H1 (cell line): ENCODE data around the gene AVP. TPM values are rescaled to one million over a fixed set of nuclear protein-coding genes. Genes with fewer than 3 reads are reported as not detected.
"Not testable (repeated sequence)": the region's sequence is repeated elsewhere in the genome, so short reads cannot be mapped to it uniquely, and the experiment has no call there.

Experiments
- CTCF ChIA-PET: fragments of 300-600 bp; sonication (Branson Sonifier 250); formaldehyde crosslinking; loops from one replicate; lab custom pipeline; 2021; ENCODE audit not compliant: partially characterized antibody; lab: Charles Lee
- POLR2A ChIA-PET: fragments of 300-600 bp; sonication (Branson Sonifier 250); formaldehyde crosslinking; loops from one replicate; lab custom pipeline; 2021; ENCODE audit warnings: inconsistent platforms; ENCODE audit not compliant: partially characterized antibody; lab: Charles Lee
- DNase-seq, 2 experiments: peaks; one replicate each; pipeline versions ENCODE4 v3.0.0 to v3.0.0-alpha.2; 2010 to 2022; ENCODE audit warnings: low spot score in 2 of 2, low read depth in 1 of 2, mixed read lengths in 1 of 2
- FAIRE-seq: peaks from 2 replicates; lab custom pipeline; 2011; peaks lifted over from hg19 to GRCh38; lab: Jason Lieb, UNC
- H2AFZ ChIP-seq: 2 replicates; pipeline ENCODE4 v1.8.1; 2012; ENCODE audit warnings: low read length, inconsistent platforms
- H2AK5ac ChIP-seq: 2 replicates; pipeline ENCODE4 v1.6.1; 2013; ENCODE audit warnings: low read depth, low read length
- H2BK120ac ChIP-seq: replicated peaks from 2 replicates; pipeline ENCODE3; 2013; ENCODE audit warnings: low read depth, low read length, inconsistent platforms
- H2BK12ac ChIP-seq: 2 replicates; pipeline ENCODE4 v1.6.1; 2013; ENCODE audit warnings: low read depth, low read length
- H2BK15ac ChIP-seq: 2 replicates; pipeline ENCODE4 v1.6.1; 2013; ENCODE audit warnings: low read length
- H2BK20ac ChIP-seq: 2 replicates; pipeline ENCODE4 v1.6.1; 2013; ENCODE audit warnings: low read length
- H2BK5ac ChIP-seq: 2 replicates; pipeline ENCODE4 v1.6.1; 2013; ENCODE audit warnings: low read depth, low read length
- H3K14ac ChIP-seq: 2 replicates; pipeline ENCODE4 v1.6.1; 2013; ENCODE audit warnings: inconsistent platforms; ENCODE audit not compliant: insufficient read length
- H3K18ac ChIP-seq: 2 replicates; pipeline ENCODE4 v1.6.1; 2013; ENCODE audit warnings: low read length; ENCODE audit errors: extremely low read depth
- H3K23ac ChIP-seq: 2 replicates; pipeline ENCODE4 v1.6.1; 2013; ENCODE audit warnings: inconsistent platforms; ENCODE audit not compliant: insufficient read length
- H3K23me2 ChIP-seq: 2 replicates; pipeline ENCODE4 v1.6.1; 2013; ENCODE audit warnings: low read depth, low read length
- H3K27ac ChIP-seq: 2 replicates; pipeline ENCODE4 v1.6.1; 2011; ENCODE audit warnings: low read depth, low read length, inconsistent platforms
- H3K27me3 ChIP-seq, 4 experiments: replicated peaks in 1 of 4; 1 replicate in 1 of 4; 2 replicates in 3 of 4; pipeline versions ENCODE4 v1.6.1 to v1.8.1; 2011 to 2013; ENCODE audit warnings: low read length in 3 of 4, mild to moderate bottlenecking in 3 of 4, inconsistent platforms in 2 of 4, mixed read lengths in 2 of 4, moderate library complexity in 1 of 4; ENCODE audit not compliant: control insufficient read depth in 3 of 4, insufficient read depth in 3 of 4; ENCODE audit errors: extremely low read depth in 1 of 4
- H3K36me3 ChIP-seq, 4 experiments: 2 replicates each; pipeline versions ENCODE4 v1.6.1 to v1.8.1; 2011 to 2013; ENCODE audit warnings: mild to moderate bottlenecking in 4 of 4, low read length in 3 of 4, moderate library complexity in 2 of 4, control low read depth in 1 of 4, inconsistent platforms in 1 of 4; ENCODE audit not compliant: insufficient read depth in 4 of 4, control insufficient read depth in 2 of 4
- H3K4ac ChIP-seq: replicated peaks from 2 replicates; pipeline ENCODE3; 2013; ENCODE audit warnings: low read length, low read depth, mixed read lengths, inconsistent platforms; ENCODE audit not compliant: insufficient read length
- H3K4me1 ChIP-seq, 4 experiments: replicated peaks in 1 of 4; 1 replicate in 1 of 4; 2 replicates in 3 of 4; pipeline versions ENCODE4 v1.6.1 to v1.8.1; 2011 to 2013; ENCODE audit warnings: low read length in 3 of 4, inconsistent platforms in 2 of 4, mixed read lengths in 1 of 4; ENCODE audit not compliant: insufficient read depth in 4 of 4, control insufficient read depth in 3 of 4
- H3K4me2 ChIP-seq, 2 experiments: 2 replicates each; pipeline versions ENCODE4 v1.6.1 to v1.8.1; 2011 to 2013; ENCODE audit warnings: low read depth in 2 of 2, low read length in 2 of 2, control low read depth in 1 of 2, inconsistent platforms in 1 of 2, mild to moderate bottlenecking in 1 of 2; ENCODE audit not compliant: insufficient read depth in 1 of 2
- H3K4me3 ChIP-seq, 4 experiments: fragments of 200-600, 300-600 bp in 1 of 4; sonication (generic), shearing (Covaris generic), sonication (Bioruptor Twin) in 1 of 4; 2 replicates each; pipeline versions ENCODE4 v1.5.1 to v1.8.1; 2011 to 2016; ENCODE audit warnings: low read length in 4 of 4, low read depth in 3 of 4, control low read depth in 2 of 4, inconsistent platforms in 2 of 4, mild to moderate bottlenecking in 2 of 4, mixed read lengths in 1 of 4, moderate library complexity in 1 of 4; ENCODE audit not compliant: insufficient read depth in 2 of 4; ENCODE audit errors: extremely low read depth in 1 of 4
- H3K56ac ChIP-seq: replicated peaks from 2 replicates; pipeline ENCODE3; 2013; ENCODE audit warnings: low read depth, mild to moderate bottlenecking, mixed read lengths, low read length, inconsistent platforms; ENCODE audit not compliant: insufficient read length
- H3K79me1 ChIP-seq: 2 replicates; pipeline ENCODE4 v1.6.1; 2013; ENCODE audit warnings: low read depth, low read length, control low read depth
- H3K79me2 ChIP-seq, 2 experiments: 2 replicates each; pipeline versions ENCODE4 v1.6.1 to v1.8.1; 2012 to 2013; ENCODE audit warnings: low read length in 2 of 2, mild to moderate bottlenecking in 2 of 2, inconsistent platforms in 1 of 2; ENCODE audit not compliant: insufficient read depth in 2 of 2, control insufficient read depth in 1 of 2
- H3K9ac ChIP-seq, 4 experiments: replicated peaks in 1 of 4; 1 replicate in 1 of 4; 2 replicates in 3 of 4; pipeline versions ENCODE4 v1.6.1 to v1.8.1; 2011 to 2013; ENCODE audit warnings: low read depth in 3 of 4, low read length in 3 of 4, control low read depth in 2 of 4, mild to moderate bottlenecking in 2 of 4, moderate library complexity in 2 of 4, inconsistent platforms in 1 of 4; ENCODE audit errors: extremely low read depth in 1 of 4
- H3K9me3 ChIP-seq, 2 experiments: 2 replicates each; pipeline versions ENCODE4 v1.6.1 to v1.8.1; 2012 to 2013; ENCODE audit warnings: mild to moderate bottlenecking in 2 of 2, moderate library complexity in 2 of 2, control low read depth in 1 of 2, inconsistent platforms in 1 of 2, low read depth in 1 of 2, low read length in 1 of 2, mixed read lengths in 1 of 2; ENCODE audit not compliant: insufficient read depth in 2 of 2
- H4K20me1 ChIP-seq, 2 experiments: replicated peaks in 1 of 2; 2 replicates each; pipeline versions ENCODE3 to v1.8.1; 2011 to 2013; ENCODE audit warnings: inconsistent platforms in 2 of 2, low read length in 2 of 2, mild to moderate bottlenecking in 1 of 2; ENCODE audit not compliant: insufficient read depth in 2 of 2, control insufficient read depth in 1 of 2
- H4K5ac ChIP-seq: 2 replicates; pipeline ENCODE4 v1.6.1; 2013; ENCODE audit warnings: low read length, low read depth, mixed read lengths, inconsistent platforms; ENCODE audit not compliant: insufficient read length
- H4K8ac ChIP-seq: 2 replicates; pipeline ENCODE4 v1.8.0; 2013; ENCODE audit warnings: mild to moderate bottlenecking, moderate library complexity, low read length, inconsistent platforms; ENCODE audit not compliant: insufficient read depth; ENCODE audit errors: extremely low read depth
- H4K91ac ChIP-seq: replicated peaks from 2 replicates; pipeline ENCODE3; 2013; ENCODE audit warnings: low read length, mixed read lengths, inconsistent platforms; ENCODE audit not compliant: insufficient read length
- BCL11A ChIP-seq, 2 experiments: IDR thresholded peaks; one replicate each; pipeline ENCODE4 v1.6.1; 2011; ENCODE audit warnings: low read depth in 2 of 2, low read length in 2 of 2, mild to moderate bottlenecking in 2 of 2
- PHF8 ChIP-seq: fragments of 200-600 bp; sonication (generic); conservative IDR thresholded peaks from 2 replicates; pipeline ENCODE4 v1.7.1; 2012; ENCODE audit warnings: low read depth, mild to moderate bottlenecking, inconsistent platforms, low read length, moderate library complexity
- WGBS, 2 experiments: shearing (Covaris generic) in 1 of 2; methylation state at CpG; one replicate each; pipeline versions ENCODE4 v1.1.6 to v1.1.7; 2013 to 2015; ENCODE audit warnings: low lambda C conversion rate in 2 of 2, mixed read lengths in 2 of 2, inconsistent platforms in 1 of 2, low coverage in 1 of 2, missing lambda C conversion rate in 1 of 2; ENCODE audit not compliant: insufficient replicate concordance in 2 of 2, insufficient coverage in 1 of 2, insufficient read length in 1 of 2; ENCODE audit errors: extremely low coverage in 1 of 2, missing lambda C conversion rate in 1 of 2; 5-methylcytosine and 5-hydroxymethylcytosine counted together
- polyA plus RNA-seq, 7 experiments: library from polyadenylated mRNA; depleted of rRNA in 3 of 7; stranded (reverse) in 5 of 7; unstranded in 2 of 7; fragments of >200 nt in 5 of 7; fragments of 200-250 nt in 2 of 7; gene quantifications; 1 replicate in 5 of 7; 2 replicates in 1 of 7; 4 replicates in 1 of 7; pipeline versions ENCODE4 v1.2.1 to v1.2.3, GENCODE V29; 2011 to 2013; ENCODE audit warnings: missing spikeins in 2 of 7, mixed read lengths in 2 of 7
- total RNA-seq: library from RNA; stranded (reverse); fragmentation: NEBNext Ultra II Directional; extraction: Animal tissue kit (Norgen Biotek cat#: 25700); gene quantifications from 2 replicates; pipeline ENCODE4 v1.2.1, GENCODE V29; 2021
- TF ChIP-seq, protein P1 (sequence below): IDR thresholded peaks from 2 replicates; pipeline ENCODE4 v1.6.1; 2011; ENCODE audit warnings: low read length, improper control_type of control experiment

Gene AVP
- total and polyA plus RNA-seq, 2 of the 8 experiments (the other 6 are each of a cell fraction or from before 2014, with no cell fraction given), result 0.18 TPM; not detected in 1

DNA sequence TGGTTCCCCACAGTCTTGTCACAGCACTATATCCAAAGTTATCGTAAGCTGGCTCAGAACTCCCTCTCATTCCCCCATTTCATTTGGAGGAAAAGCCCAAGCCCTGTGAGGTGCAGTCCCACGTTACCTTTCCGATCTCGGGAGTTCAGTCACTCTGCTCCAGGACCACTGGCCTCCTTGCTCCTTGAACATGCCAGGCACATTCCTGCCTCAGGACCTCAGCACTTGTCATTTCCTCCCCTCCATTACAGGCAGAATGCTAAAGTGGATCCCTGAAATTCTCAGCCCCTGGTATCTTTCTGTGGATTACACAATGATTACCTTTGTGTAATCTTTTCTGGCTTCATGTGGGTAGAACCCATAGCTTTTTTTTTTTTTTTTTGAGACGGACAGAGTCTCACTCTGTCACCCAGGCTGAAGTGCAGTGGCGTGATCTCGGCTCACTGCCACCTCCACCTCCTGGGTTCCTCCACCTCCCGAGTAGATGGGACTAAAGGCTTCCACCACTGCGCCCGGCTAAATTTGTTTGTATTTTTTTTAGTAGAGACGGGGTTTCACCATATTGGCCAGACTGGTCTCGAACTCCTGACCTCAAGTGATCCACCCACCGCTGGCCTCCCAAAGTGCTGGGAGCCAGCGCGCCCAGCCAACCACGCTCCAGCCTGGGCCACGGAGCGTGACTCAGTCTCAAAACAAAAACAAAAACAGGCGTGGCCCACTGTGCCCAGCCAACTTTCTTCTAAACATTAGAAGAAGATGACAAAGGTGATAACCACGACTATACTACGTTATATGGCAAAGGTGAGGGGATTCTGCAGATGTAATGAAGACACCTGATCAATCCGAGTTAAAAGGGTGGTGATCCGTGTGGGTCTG, 17.1 kb downstream of the AVP start (continued):
- TF ChIP-seq PHF8 (no peak), BCL11A (IDR thresholded peaks at IDR 0.05; ENCODE audit: low read depth in 2 of 2, low read length in 2 of 2) (no peak)
- TF ChIP-seq, protein P1, sequence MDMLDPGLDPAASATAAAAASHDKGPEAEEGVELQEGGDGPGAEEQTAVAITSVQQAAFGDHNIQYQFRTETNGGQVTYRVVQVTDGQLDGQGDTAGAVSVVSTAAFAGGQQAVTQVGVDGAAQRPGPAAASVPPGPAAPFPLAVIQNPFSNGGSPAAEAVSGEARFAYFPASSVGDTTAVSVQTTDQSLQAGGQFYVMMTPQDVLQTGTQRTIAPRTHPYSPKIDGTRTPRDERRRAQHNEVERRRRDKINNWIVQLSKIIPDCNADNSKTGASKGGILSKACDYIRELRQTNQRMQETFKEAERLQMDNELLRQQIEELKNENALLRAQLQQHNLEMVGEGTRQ, result no peak
- TF ChIP-seq, all 59 proteins: peak for 0

DNA sequence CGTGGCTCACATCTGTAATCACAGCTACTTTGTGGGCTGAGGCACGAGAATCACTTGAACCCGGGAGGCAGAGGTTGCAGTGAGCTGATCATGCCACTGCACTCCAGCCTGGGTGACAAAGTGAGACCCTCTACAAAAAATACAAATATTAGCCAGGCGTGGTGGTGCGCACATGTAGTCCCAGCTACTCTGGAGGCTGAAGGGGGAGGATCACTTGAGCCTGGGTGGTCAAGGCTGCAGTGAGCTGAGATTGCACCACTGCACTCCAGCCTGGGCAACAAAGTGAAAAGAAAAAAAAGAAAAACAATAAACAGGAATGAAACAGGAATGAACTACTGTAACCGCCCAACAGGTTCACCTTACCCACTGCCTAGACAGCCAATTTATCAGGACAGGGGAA, 20.4 kb downstream of the AVP start:
- H3K23me2 ChIP-seq, H2BK12ac ChIP-seq, H4K8ac ChIP-seq, H3K4me1 ChIP-seq, H4K20me1 ChIP-seq, H3K4me2 ChIP-seq, H2BK120ac ChIP-seq, H2BK15ac ChIP-seq, H3K79me2 ChIP-seq, H3K4ac ChIP-seq, FAIRE-seq, H2BK20ac ChIP-seq, H3K14ac ChIP-seq, H2AFZ ChIP-seq, H3K23ac ChIP-seq, H4K5ac ChIP-seq, H3K36me3 ChIP-seq, H3K9me3 ChIP-seq, H3K4me3 ChIP-seq, DNase-seq, H3K27ac ChIP-seq, H3K56ac ChIP-seq, H3K79me1 ChIP-seq, H4K91ac ChIP-seq, H3K27me3 ChIP-seq, H3K18ac ChIP-seq, H3K9ac ChIP-seq, H2AK5ac ChIP-seq, H2BK5ac ChIP-seq: not testable (repeated sequence)
- CTCF ChIA-PET, result interaction anchor here (0.7 to 3.8 kb wide), 3 partner anchors 11 to 46 kb away, joined by 3 to 21 read pairs (median 3); no protein-coding TSS in a partner anchor
- 78% methylated on average over 6 of the region's 6 CpGs; no CpG with 5 or more reads in 1 of the 2 experiments for WGBS, 2 experiments
- POLR2A ChIA-PET, result interaction anchor here (1.9 kb wide), 1 partner anchor 9 kb away, joined by 5 read pairs; no protein-coding TSS in a partner anchor
